KMS-11 (cell line): ENCODE results near the gene TP53I13.

Experiments
- H2AFZ ChIP-seq: fragments of 200-600 bp; sonication (generic); 2 replicates; pipeline ENCODE4 v1.6.1; 2016; ENCODE audit warnings: antibody characterized with exemption, mixed run types, low read depth
- H3K27ac ChIP-seq: fragments of 200-600 bp; sonication (generic); 2 replicates; pipeline ENCODE4 v1.6.1; 2016; ENCODE audit warnings: mild to moderate bottlenecking, mixed run types
- H3K27me3 ChIP-seq: fragments of 200-600 bp; sonication (generic); 2 replicates; pipeline ENCODE4 v1.6.1; 2017; ENCODE audit warnings: mild to moderate bottlenecking, low read depth, mixed run types, moderate library complexity; ENCODE audit not compliant: insufficient read depth
- H3K36me3 ChIP-seq: fragments of 200-600 bp; sonication (generic); 2 replicates; pipeline ENCODE4 v1.6.1; 2017; ENCODE audit warnings: mild to moderate bottlenecking, mixed run types; ENCODE audit not compliant: insufficient read depth
- H3K4me1 ChIP-seq: fragments of 200-600 bp; sonication (generic); 2 replicates; pipeline ENCODE4 v1.6.1; 2016; ENCODE audit warnings: mild to moderate bottlenecking, low read depth, mixed run types; ENCODE audit not compliant: poor library complexity, severe bottlenecking
- H3K4me2 ChIP-seq: fragments of 200-600 bp; sonication (generic); 2 replicates; pipeline ENCODE4 v1.7.0; 2016; ENCODE audit warnings: mild to moderate bottlenecking, mixed run types
- H3K4me3 ChIP-seq: fragments of 200-600 bp; sonication (generic); IDR thresholded peaks from 2 replicates; pipeline ENCODE4 v1.6.1; 2017; ENCODE audit warnings: low read depth, low read length, mixed read lengths; ENCODE audit not compliant: insufficient read depth
- H3K79me2 ChIP-seq: fragments of 200-600 bp; sonication (generic); 2 replicates; pipeline ENCODE4 v1.6.1; 2016; ENCODE audit warnings: low read depth, mixed run types; ENCODE audit not compliant: insufficient read depth
- H3K9ac ChIP-seq: fragments of 200-600 bp; sonication (generic); 2 replicates; pipeline ENCODE4 v1.6.1; 2016; ENCODE audit warnings: mild to moderate bottlenecking, mixed run types
- H4K20me1 ChIP-seq: fragments of 200-600 bp; sonication (generic); 2 replicates; pipeline ENCODE4 v1.6.1; 2016; ENCODE audit warnings: mild to moderate bottlenecking, mixed run types; ENCODE audit not compliant: insufficient read depth
- TF ChIP-seq, protein P1 (sequence below): fragments of 200-600 bp; sonication (generic); conservative IDR thresholded peaks from 2 replicates; pipeline ENCODE4 v1.6.1; 2017; ENCODE audit warnings: low read depth, mild to moderate bottlenecking, antibody characterized with exemption, low read length, moderate library complexity, mixed read lengths

Gene TP53I13

DNA sequence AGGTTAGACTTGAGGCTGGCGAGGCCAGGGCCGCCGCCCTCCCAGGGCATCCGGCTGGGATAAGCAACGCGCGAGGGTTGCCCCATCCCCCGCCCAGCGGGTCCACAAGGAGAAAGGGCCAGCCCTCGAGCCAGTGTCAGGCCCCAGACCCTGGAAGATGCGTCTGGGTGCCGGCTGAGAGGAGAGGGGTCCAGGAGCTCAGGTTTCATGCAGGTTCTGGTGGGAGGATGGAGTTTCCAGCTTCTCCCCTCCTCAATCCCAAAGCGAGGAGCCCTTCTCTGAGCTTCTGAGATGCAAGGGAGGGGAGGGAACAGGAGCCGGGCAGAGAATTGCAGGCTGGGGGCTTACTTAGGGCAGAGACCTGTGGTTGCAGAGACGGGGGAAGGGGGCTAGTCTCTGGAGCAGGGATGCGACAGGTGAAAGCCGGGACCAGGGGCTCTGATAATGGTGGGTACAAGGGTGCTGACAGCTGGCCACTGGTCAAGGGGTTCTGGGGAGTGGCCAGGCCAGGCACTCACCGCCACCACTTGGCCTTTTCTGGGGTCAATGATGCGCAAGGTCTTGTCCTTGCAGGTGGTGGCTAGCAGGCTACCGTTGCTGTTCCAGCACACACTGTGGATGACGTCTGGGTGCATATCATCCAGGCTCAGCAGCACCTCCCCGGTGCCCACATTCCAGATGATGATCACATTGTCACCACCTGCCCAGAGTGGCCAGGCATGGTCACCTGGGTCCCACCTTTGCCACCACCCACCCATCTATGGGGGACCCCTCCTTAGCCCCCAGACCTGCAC is 50.0 kb downstream of the TP53I13 start:
- Histone ChIP-seq H3K4me2 (peak overlapping the region; percentile 79; the same call in 1 of the 2 replicates), H3K27ac (no peak overlapping the region), H3K27me3 (peaks cover 13% of the 10 kb centered on the region; the same call in 1 of the 2 replicates), H3K9ac (no peak overlapping the region; the same call in 1 of the 2 replicates), H3K79me2 (no peaks in the 10 kb centered on the region), H3K4me1 (peaks cover 40% of the 10 kb centered on the region), H4K20me1 (no peaks in the 10 kb centered on the region), H3K36me3 (no peaks in the 10 kb centered on the region), H3K4me3 (no peak overlapping the region), H2AFZ (peak overlapping the region; percentile 75; the same call in 1 of the 2 replicates)
- TF ChIP-seq, protein P1, sequence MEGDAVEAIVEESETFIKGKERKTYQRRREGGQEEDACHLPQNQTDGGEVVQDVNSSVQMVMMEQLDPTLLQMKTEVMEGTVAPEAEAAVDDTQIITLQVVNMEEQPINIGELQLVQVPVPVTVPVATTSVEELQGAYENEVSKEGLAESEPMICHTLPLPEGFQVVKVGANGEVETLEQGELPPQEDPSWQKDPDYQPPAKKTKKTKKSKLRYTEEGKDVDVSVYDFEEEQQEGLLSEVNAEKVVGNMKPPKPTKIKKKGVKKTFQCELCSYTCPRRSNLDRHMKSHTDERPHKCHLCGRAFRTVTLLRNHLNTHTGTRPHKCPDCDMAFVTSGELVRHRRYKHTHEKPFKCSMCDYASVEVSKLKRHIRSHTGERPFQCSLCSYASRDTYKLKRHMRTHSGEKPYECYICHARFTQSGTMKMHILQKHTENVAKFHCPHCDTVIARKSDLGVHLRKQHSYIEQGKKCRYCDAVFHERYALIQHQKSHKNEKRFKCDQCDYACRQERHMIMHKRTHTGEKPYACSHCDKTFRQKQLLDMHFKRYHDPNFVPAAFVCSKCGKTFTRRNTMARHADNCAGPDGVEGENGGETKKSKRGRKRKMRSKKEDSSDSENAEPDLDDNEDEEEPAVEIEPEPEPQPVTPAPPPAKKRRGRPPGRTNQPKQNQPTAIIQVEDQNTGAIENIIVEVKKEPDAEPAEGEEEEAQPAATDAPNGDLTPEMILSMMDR: no peak; the same call in 1 of the 2 replicates

DNA sequence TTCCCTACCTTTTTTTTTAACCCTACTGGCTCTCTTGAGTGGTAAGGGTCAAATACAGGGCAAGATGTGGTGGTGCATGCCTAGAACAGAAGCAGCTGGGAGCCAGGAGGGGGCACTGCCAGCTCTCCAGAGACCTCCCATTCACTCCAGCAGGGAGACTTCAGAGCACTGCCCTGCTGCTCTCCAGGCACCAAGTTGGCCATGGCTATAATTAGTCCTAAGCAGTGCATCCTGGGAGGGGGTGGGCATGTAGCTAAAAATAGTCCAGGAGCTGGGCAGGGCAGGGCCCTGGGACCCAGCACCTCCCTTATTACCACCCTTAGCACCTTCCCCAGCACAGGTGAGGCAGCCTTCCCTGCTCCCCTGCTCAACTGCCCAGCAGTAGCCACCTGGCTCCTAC is 50.8 kb downstream of the TP53I13 start:
- H3K4me1 ChIP-seq: peaks cover 32% of the 10 kb centered on the region
- no peak overlapping the region for H2AFZ ChIP-seq
- no peaks in the 10 kb centered on the region for H3K79me2 ChIP-seq
- H4K20me1 ChIP-seq: no peaks in the 10 kb centered on the region
- H3K27ac ChIP-seq: no peak overlapping the region
- no peaks in the 10 kb centered on the region for H3K36me3 ChIP-seq
- H3K9ac ChIP-seq: no peak overlapping the region
- TF ChIP-seq, protein P1: 0 out of 2 replicates have a peak, but pooled peaks have one; percentile 23
- no peak overlapping the region for H3K4me3 ChIP-seq
- H3K4me2 ChIP-seq: no peak overlapping the region
- H3K27me3 ChIP-seq: peaks cover 13% of the 10 kb centered on the region; the same call in 1 of the 2 replicates

DNA sequence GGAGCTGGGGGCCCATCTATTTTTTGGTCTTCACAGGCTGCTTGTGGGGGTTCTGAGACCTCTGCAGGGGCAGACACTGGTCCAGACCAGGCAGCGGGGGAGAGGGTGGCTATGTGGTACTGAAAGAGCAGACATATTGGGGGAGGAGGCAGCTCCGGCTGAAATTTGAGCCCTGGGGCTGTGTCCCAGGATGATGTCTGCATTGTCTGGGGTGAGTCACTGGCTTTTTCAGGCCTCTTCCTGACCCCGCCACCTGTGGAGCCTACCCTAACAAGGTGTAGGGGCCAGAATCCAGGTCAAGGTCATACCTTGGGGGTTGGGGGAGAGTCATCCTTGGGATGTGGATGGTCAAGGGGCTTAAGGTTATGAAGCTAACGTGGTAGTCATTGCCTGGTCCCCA is 51.8 kb downstream of the TP53I13 start:
- Histone ChIP-seq H3K79me2 (no peaks in the 10 kb centered on the region), H3K27ac (no peak overlapping the region), H3K4me3 (no peak overlapping the region), H3K36me3 (no peaks in the 10 kb centered on the region), H3K9ac (no peak overlapping the region), H3K27me3 (peaks cover 8% of the 10 kb centered on the region; the same call in 1 of the 2 replicates), H2AFZ (no peak overlapping the region), H3K4me1 (peaks cover 23% of the 10 kb centered on the region), H4K20me1 (no peaks in the 10 kb centered on the region), H3K4me2 (no peak overlapping the region)
- TF ChIP-seq, protein P1: no peak

DNA sequence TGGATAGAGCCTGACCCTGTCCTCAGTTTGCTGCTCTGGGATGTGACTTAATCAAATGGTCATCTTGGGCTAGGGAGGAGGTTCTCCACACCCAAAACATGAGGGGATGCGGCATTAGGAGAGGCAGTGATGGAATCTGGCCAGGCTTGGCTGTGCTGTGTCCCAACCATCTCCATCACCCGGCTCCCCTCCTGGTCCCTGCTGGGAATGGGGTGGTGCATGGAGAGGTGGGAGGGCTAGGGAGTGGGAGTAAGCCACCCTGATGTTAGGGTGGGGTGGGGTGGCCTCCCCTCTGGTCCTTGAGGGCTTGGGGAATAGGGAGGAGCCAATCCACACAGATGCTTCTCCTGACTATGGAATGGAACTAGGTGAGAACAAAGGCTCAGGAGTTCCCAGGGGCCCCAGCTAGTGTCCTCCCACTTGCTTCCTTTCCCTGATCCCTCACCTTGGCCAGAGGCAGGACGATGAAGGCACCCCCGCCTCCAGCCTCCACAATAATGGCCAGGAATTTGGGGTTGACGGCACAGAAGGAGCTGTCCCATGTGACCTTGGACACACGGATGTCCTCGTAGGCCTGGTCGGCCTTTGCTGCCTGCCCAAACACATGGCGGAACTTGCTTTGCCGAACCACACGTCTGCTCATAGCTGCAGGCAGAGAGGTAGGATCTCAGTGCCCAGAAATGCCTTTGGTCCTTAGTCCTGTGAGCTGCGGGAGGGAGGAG is 52.4 kb downstream of the TP53I13 start:
- Histone ChIP-seq H3K9ac (no peak overlapping the region), H3K27ac (no peak overlapping the region), H3K36me3 (no peaks in the 10 kb centered on the region), H4K20me1 (no peaks in the 10 kb centered on the region), H3K79me2 (no peaks in the 10 kb centered on the region), H3K27me3 (peaks cover 8% of the 10 kb centered on the region; the same call in 1 of the 2 replicates), H3K4me1 (peaks cover 23% of the 10 kb centered on the region), H3K4me3 (no peak overlapping the region), H3K4me2 (no peak overlapping the region), H2AFZ (no peak overlapping the region)
- TF ChIP-seq, protein P1: no peak
